ENCODE results near the gene DIDO1.

Gene DIDO1

GRCh38 chr20:62889871-62890270 is 36.4 kb downstream of the DIDO1 start:
- DNase-seq = no peak

DNA sequence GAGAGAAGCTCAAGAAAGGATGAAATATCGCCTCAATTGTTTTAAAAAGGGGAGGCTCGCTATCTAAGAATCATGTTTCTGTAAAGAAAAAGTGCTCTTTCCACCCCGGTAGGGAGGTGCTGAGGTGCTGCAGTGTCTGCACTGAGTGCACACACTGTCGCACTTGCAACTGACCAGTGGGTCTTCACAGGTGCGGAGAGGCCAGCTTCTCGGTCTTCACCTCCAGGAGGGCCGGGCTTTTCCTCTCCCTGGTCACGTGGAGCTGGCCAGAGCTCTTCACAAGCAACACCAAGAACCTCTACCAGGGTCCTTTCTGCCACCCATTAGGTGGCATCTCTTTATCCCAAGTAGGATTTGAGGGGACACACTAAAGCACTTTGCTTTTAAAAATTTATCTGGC is 36.9 kb downstream of the DIDO1 start:
- no peak for DNase-seq

- no peak for DNase-seq
Measured at GRCh38 chr20:62888910-62889309, 37.4 kb downstream of the DIDO1 start.

DNA sequence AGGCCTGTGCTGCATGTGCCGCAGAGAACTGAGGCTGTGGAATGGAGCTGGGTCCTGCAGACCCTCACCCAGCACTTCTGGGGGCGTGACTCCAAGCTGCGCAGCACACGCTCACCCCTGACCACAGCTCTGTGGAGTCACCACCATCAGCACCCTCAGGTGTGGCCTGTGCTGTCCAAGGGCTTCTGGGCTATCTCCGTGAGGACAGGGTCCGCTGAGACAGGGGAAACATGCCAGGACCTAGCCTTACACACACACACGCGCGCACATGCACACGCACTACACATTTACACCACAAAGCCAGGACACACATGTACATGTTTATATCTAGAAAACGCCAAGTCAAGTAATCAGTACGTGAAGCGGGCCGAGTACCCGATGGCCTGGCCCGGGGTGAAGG is 37.9 kb downstream of the DIDO1 start:
- DNase-seq = no peak

- no peak for DNase-seq
Measured at GRCh38 chr20:62887860-62888239, 38.5 kb downstream of the DIDO1 start.

GRCh38 chr20:62887152-62887859 is 39.0 kb downstream of the DIDO1 start:
- peak; percentile 87 for DNase-seq

- DNase-seq = no peak
Measured at GRCh38 chr20:62886709-62887058, 39.6 kb downstream of the DIDO1 start.

DNA sequence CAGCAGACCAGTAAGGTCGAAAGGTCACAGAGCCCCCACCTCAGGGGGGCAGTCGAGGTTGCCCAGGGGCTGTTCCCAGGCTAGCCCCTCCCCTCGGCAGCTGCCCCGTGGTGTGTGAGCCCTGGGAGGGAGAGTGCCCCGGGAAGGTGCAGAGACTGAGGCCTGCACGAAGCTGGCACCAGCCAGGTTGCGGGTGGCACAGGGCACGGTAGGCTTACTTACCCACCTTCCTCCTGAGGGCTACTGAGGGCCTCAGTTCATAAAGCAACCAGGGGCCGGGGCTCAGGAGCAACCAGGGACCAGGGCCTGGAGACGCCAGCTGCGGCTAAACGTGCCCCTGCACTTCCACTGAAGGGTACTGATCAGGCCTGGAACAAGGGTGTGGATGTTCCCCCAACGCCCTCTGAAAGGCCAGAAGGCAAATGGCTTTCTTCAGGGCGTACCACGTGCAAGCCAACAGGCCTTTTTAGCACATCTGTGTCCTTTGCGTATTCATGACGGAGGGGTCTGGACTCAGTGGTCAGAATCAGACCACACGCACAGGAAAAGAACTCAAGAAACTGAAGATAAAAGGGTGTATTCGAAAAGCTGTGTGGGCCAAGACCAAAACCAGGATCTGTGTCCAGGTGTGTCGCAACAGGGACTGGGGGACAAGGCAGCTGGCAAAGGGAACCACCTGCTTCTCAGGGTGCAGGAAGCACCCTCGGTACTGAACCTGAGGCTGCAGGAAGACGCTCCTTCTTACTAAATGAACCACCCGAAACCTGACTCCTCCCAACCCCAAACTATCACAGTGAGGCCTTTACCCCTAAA is 40.2 kb downstream of the DIDO1 start:
- no peak for DNase-seq

GRCh38 chr20:62885046-62885895 is 41.0 kb downstream of the DIDO1 start:
- DNase-seq = no peak

DNA sequence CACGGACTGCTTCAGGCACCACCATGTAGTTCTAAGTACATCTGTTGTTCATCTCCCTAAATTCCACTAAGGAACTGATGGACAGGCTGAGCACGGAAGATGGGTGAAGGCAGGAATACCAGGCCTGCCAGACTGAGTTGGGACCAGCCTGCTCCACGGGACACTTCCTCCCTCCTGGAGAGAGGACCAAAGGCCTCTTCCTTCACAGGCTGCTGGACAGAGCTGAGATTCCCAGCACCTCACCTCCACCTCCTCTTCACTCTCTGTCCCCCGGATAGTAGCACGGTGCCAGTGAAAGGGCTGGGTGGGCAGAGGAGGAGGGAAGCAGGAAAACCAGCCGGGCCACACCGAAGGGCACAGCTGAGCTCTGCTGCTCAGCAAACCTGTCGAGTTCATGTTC is 41.7 kb downstream of the DIDO1 start:
- DNase-seq = no peak

GRCh38 chr20:62882426-62882825 is 43.9 kb downstream of the DIDO1 start:
- no peak for DNase-seq

DNA sequence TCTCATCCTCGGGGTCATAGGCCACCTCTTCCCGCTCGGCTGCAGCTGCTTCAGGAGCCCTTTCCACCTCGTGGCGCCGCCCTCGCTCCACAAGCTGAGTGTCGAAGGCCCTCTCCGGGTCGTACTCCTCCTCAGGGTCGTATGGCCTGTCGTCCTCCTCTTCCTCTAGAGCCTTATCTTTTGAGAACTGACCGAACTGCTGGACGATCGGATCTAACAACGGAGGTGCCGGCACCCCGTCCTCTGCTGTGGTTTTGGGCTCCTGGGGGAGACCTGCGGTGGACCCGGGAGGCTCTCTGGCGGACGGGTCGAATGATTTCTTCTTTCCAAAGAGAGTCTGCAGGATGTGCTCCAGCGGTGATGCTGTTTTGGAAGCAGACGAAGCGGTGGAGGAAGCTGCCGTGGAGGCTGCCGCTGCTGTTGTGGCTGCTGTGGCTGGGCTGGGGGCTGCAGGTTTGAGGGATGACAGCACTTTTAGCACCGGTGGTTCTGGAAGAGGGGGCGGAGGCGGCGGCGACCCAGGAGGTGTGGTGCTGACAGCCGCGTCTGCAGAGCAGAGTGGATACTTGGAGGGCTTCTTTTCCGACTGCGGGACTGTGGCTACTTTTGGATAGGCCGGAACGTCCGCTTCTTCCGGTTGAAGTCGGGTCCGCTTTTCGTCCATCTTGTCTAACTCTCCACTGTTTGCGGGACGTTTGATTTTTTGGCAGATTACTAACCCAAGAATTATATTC is 44.5 kb downstream of the DIDO1 start:
- no peak for DNase-seq

GRCh38 chr20:62880935-62881661 is 45.2 kb downstream of the DIDO1 start:
- DNase-seq = no peak

DNA sequence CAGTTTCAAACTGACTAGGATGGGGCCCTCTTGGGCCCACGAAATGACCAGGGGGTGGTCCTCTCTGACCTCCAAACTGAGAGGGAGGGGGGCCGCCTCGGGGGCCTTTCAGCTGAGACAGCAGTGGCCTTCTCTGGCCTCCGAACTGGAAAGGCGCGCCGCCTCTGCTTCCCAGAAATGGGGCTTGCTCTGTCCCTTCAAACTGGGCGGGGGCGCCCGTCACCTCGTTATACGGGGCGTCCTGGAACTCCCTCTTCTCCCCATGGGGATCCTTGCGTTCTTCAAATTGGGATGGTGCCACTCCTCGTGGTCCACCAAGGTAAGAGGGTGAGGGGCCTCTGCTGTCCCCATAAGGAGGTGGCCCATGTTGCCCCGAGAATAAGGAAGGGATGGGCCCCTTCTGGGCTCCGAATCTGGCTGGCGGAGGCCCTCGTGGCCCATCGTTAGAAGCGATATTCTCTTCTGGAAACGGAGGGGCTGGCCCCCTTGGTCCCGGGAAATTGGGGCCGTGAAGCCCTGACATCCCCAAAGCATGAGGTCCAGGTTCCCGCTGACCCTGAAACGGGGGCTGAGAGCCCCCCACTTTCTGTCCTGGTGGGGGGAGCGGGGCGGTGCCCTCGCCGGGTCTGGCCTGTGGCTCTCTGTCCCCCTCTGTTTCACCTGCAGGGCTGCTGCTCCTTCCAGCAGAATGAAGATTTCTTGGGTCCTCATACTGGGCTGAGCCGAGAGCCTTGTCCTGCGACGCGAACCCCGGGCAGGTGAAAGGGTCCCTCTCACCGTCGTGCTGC is 46.0 kb downstream of the DIDO1 start:
- no peak for DNase-seq

DNA sequence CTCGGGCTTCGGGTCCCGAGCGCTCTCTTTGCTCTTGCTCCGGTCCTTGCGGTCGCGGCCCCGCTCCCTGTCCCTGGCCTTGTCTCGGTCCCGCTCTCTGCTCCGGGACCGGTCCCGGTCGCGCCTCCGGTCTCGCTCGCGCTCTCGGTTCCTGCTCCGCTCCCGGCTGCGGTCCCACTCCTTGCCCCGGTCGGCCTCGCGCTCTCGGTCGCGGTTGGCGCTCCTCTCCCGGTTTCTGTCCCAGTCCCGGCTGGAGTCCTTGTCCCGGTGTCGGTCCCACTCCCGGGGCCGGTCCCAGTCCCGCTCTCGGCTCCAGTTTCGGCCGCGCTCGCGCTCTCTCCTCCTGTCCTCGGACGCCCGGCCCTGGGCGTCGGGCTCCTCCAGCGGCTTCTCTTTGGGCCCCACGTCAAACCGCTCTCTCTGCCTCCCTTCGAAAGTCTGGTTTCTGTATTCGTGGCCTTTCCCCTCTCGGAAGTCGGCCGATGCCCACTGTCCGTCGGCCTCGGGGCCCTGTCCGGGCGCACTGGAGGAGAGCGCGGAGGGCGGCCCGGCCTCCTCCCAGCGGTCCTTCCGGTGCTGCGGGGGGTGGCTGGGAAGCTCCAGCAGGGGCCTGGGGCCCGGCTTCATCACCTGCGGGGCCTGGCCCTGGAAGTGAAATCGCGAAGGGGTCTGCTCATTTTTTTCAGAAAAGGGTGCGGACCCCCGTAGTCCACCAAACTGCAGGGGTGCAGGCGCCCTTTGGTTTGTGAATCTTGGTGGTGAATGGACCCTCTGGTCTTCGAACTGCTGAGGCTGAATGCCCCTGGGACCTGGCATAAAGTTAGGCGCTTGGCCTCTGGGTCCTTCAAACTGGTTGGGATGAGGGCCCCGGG is 46.8 kb downstream of the DIDO1 start:
- DNase-seq = no peak

- DNase-seq = no peak
Measured at GRCh38 chr20:62878244-62879038, 47.9 kb downstream of the DIDO1 start.

GRCh38 chr20:62876902-62877816 is 49.1 kb downstream of the DIDO1 start:
- DNase-seq = peak; percentile 37

DNA sequence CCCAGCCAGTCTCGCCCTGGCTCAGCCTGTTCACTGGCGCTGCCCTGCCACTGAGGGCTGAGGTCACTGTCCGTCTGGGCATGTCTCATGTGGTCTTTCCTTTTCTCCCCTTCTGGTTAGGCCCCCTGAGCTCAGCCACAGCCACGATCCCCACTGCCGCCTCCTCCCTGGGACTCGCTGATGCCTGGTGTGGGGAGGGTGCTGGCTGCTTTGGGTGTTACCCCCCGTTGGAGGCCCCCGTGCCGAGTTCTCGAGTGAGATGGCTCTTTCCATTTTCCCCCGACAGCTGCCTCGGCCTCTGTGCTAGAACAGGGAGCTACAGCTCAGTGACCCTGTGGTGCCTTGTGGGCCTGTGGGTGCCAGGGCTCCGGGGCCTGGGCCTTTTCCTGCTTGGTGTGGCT is 49.8 kb downstream of the DIDO1 start:
- no peak for DNase-seq
